IPS DF 19.7 (cell line): Measurements from ENCODE around the gene SMYD3.
"Not testable (repeated sequence)": the region's sequence is repeated elsewhere in the genome, so short reads cannot be mapped to it uniquely, and the experiment has no call there.

Source experiments
- DNase-seq: peaks from one replicate; pipeline ENCODE4 v3.0.0-alpha.2; 2013; ENCODE audit warnings: low read depth, low spot score

Gene SMYD3

DNA sequence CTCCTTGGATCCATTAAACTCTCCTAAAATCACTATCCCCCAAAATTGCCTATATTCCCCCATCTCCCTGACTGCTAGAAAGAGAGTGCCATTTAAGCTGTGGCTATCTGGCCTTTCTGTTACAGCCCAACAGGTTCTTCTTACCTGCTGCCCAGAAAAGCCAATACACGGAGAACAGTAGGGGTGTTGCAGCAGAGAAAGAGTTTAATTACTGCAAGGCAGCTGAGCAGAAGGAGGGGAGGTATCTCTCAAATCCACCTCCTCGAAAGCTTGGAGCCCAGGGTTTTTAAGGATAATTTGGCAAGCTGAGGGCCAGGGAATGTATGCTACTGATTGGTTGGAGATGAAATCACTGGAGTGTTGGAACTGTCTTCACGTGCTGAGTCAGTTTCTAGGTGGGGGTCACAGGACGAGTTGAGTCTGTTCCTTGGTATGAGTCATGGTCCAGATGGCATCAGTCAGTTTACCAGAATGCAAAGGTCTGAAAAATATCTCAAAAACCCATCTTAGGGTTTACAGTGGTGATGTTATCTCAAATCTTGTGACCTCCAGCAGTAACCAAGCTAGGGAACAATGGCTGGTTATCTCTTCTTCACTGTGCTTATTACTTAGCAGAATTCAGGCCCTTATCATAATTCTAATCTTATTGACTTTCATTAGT lies 89.8 kb downstream of the SMYD3 start:
- no peak for DNase-seq

DNA sequence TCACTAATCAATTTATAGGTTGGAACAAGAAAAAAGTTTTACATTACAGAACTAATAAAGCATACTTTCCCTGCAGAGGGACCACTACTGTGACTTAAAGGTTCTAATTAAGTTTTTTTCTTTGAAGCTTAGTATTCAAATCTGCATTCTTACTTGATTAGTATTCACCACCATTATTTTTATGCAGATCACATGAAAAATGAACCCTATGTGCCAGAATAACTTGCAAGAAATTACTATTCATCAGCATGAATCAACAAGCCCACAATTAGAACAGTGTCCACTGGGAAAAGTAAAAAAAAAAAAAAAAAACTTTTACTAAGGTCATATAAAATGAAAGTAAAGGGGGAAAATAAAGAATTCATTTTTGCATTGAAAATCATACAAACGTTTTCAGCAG lies 90.8 kb downstream of the SMYD3 start:
- no peak for DNase-seq

DNA sequence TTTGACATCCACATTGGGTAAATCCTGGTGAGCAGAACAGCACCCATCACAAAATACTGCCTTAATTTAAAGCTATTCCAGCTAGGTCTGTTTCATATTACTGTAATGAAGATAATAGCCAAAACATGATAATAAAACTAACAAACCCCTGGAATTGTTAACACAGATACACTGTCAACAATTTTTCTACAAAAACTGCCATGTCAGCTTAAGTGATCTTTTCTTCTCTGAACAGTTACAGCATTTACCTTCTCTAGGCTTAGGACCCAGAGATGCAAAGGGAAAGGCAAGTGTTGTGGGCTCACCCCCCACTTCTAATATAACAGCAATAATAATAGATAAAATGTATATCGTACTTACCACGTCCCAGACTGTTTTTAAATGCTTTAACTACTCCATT lies 92.1 kb downstream of the SMYD3 start:
- DNase-seq, result no peak

DNA sequence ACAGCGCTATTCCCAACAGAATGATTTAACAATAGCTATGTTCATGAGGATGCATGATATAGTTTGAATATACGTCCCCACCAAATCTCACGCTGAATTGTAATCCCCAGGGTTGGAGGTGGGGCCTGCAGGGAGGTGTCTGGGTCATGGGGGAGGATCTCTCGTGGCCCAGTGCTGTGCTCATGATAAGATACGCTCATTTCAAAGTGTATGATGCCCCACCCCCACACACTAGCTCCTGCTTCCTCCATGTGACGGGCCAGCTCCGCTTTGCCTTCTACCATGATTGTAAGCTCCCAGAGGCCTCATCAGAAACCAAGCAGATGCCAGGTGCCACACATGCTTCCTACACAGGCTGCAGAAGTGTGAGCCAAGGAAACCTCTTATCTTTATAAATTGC lies 93.6 kb downstream of the SMYD3 start:
- DNase-seq, result no peak

DNA sequence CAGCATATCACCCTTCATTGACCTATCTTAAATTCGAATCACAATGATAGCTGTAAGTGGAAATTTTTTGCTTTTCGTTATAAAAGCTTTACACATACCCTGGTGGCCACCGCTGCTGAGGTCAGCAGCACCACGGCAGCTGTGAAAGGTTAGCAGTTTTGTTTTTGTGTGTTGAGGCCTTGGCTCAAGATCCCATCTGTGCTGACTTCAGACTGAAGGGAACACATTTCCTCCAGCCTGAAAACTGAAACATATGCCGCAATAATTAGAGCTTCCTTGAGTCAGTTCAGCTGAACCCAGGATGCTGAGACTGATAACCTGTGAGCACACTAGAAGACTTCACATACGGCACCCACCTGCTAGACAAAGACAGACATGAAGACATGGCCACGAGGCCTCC lies 103.0 kb downstream of the SMYD3 start:
- DNase-seq, result no peak

DNA sequence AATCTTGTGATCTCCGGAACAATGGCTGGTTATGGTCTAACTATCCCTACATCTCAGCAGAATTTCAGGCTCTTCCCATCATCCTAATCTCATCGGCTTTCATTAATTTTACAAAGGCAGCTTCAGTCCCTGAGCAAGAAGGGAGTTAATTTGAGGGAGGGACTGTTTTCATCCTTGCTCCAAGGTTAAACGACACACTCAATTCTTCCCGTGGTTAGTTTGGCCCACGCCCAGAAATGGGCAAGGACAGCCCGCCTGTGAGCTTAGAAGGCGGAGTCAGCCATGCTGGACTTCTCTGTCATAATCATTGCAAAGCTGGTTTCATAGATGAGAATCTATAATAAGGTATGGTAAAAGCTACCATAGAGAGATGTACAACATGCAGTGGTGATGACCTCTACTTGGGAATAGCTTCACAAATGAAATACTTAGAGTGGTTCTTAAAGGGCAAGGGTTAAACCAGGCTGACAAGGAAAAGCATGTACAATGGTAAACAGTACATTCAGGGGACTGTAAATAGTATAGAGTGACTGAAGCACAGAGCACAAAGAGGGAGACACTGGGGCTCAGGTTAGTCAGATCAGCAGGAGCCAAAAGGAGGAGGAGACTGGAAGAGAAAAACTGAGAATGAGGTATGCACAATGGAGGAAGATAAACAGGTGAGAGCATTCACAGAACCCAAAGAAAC lies 108.8 kb downstream of the SMYD3 start:
- DNase-seq, result no peak

DNA sequence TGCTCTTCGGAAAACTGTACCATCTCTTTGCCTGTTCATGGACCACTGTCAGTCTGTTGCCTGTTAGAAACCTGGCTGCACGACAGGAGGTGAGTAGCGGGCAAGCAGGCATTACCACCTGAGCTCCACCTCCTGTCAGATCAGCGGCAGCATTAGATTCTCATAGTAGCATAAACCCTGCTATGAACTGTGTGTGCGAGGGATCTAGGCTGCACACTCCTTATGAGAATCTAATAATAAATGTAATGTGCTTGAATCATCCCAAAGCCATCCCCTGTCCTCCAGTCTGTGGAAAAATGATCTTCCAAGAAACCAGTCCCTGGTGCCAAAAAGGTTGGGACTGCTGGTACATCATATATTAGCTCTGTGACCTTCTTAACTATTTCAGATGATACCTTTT lies 110.0 kb downstream of the SMYD3 start:
- no peak for DNase-seq

DNA sequence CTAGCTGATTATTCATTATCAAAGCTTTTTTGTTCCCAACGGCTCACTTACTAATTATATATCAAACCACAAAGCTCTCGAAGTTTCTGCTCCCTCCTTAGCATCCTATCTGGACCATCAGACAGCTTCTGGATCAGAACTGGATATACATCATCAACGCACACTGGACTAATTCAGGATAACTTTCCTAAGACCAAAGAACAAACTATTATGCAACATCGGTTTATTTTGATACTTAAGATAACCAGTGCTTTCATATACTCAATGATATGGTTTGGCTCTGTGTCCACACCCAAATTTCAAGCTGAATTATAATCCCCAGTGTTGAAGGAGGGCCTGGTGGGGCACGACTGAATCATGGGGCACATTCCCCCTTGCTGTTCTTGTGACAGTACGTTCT lies 110.8 kb downstream of the SMYD3 start:
- no peak for DNase-seq

DNA sequence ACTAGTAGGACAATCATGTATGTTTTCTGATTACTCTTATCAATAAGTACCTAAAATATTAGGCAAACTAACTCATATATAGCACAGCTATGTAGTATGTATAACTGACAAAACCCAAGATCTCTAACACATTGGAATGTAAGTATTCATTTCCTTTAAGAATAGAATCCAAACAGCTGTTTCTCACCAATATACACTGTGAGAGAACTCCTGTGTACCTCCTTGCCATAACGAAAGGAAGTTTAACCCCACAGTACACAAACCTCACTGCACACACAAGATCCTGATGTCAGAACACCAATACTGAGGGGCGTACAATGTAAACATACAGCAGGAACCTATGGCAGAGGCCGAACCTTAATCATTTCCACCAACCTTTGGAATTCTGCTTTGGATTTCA lies 113.0 kb downstream of the SMYD3 start:
- no peak for DNase-seq

DNA sequence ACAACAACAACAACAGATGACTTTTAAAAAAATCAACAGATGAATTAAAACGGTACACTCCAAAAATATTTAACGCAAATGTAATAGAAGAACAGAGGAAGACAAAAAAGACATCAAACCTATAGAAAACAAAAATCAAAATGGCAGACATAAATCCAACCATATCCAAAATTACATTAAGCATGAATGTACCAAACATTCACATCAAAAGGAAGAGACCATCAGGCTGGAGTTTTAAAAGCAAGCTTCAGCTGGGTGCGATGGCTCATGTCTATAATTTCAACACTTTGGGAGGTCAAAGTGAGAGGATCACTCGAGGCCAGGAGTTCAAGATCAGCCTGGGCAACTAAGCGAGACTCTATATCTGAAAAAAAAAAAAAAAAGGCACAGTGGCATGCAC lies 116.2 kb downstream of the SMYD3 start:
- no peak for DNase-seq

DNA sequence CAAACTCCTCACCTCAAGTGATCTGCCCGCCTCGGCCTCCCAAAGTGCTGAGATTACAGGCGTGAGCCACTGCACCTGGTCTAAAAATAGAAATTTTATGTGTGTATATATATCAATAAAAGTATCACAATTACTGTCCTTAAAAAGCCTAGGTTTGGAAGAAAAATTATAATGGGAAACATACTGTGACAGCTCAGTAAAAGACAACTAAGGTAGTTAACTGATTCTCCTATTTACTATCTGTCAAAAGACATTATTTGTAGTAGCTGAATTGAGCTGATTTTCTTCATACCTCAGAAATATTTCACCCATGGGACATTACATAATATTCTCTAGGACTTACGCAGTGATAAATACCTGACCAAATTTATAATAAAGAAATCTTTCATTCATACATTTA lies 122.5 kb downstream of the SMYD3 start:
- DNase-seq, result no peak

DNA sequence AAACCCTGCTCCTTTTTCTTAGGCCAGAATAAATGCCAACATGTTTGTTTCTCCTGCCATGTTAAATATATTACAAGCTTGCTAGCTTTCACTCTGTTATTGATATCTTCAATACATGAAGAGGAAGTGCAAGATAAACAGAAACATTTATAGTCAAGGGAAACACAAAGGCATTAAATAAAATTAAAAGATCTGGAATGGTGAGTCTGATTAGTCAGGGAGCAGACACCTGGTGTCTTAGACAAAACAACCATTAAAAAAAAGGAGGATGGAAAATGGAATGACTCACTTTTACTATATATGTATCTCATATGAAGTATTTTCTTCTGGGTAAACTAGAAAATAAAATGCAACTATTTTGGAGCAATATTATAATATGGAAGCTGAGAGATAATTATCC lies 123.3 kb downstream of the SMYD3 start:
- no peak for DNase-seq

DNA sequence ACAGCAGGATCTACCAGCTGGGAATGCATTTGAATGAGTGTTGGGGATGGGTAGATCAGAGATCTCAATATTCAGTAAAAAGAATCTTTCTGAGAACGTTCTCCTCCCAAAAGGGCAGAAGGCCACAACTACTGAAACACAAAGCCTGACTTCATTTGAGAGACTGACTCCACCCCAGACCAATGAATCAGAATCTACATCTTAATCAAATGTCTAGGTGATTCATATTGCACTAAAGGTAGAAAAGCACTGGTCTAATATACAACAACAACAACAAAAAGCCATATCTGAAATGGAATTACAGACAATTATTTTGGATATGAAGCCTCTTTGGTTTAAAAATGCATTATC lies 123.9 kb downstream of the SMYD3 start:
- DNase-seq, result no peak

DNA sequence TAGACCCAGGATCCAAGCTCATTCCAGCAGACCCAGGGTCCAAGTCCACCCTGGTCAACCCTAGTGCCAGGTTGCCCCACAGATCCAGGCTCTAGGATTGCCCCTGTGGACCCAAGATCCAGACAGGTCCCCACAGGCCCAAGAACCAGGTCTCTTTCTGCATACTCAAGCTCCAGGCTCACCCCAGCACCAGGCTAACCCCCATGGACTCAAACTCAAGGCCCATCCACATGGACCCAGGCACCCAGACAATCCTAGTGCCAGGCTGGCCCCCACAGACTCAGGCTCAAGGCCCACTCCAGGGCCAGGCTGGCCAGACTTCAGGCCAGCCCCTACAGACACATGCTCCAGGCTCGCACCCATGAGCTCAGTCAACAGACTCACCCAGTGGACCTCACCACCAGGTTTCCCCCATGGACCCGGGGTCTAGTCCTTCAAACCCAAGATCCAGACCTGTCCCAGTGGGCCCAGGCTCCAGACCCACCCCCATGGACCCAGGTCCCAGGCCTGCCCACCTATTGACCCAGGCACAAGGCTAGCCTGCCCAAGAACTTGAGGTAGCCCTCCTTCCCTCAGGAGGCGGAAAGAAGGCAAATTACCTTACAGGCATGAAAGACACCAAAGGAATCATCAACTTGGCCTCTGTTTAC lies 124.4 kb downstream of the SMYD3 start:
- no peak for DNase-seq

DNA sequence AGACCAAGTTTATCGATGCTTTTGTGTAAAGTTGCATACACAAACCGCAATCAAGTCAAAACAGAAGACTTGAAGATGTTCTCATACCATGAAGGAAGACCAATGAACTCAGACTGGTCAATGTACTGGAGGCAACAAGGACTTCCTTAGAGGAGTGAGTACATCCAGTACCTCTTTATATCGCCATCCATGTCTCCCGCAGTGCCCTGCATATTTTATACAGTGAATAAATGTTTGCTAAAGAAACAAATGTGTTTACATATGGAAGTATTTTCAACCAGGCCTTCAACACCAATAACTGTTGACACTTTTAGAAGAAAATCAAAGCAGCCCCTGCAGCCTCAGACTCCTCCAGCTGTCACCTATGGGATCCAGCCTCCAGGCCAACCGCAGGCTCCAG lies 125.6 kb downstream of the SMYD3 start:
- DNase-seq, result no peak

DNA sequence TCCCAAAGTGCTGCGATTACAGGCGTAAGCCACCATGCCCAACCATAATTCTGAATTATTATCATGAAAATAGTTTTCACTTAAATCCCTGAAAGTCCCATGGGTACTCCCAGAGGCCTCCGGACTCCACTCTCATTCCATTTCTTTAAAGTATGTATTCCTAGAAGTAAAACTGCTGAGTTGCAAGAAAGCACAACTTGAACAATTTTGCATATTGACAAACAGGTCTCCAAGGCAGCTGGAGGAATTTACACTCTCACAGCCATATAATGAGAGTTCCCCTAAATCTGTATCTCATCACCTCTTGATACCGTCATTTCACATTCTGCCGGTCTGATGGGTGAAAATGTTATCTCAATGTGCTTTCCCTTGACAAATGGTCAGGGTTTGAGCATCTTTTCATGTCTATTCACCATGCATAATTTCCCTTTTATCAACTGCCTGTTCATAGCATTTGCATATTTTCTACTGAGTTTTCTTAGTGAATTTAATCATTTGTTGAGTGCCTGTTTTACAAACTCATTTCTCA lies 129.4 kb downstream of the SMYD3 start:
- DNase-seq, result no peak

DNA sequence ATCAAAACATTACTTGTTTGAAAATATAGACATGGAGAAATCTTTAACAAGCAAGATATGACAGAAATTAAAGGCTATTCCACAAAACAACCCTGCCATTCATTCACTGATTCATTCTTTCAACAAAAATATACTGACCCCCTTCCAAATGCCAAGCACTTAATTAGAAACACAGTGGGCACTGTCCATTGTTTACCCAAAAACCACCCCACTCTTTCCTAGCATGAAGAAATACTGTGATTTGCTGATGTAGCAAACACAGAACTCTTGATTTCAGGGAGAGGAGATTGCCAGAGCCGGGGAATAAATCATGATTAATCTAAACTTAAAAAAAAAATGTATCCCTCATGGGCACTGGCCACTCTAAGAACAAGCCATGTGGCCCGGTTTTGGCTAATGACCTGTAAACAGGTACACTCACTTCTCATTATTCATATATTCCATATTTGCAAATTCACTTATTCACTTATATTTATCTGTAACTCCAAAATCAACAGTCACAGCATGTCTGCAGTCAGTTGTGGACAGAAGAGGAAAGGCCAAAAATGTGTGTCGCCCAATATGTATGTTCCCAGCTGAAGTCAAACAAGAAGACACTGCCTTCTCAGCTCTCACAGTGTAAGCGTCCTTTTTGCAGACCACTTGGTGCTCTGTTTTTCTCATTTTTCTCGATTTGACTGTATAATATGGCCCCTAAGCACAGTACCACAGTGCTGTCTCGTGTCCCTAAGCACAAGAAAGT lies 133.1 kb downstream of the SMYD3 start:
- no peak for DNase-seq

DNA sequence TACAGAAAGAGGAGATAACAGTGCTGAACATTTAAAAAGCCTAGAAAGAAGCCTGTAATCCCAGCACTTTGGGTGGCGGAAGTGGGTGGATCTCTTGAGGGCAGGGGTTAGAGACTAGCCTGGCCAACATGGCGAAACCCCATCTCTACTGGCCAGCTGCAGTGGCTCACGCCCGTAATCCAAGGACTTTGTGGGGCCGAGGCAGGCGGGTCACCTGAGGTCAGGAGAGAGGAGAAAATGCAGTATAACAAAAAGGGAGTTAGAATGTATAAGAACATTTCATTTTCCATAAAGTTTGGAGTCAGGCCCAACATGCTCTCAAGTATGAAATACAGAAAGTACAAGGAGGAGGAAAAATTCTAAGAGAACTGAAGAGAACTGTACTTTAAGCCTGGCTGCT lies 134.5 kb downstream of the SMYD3 start:
- no peak for DNase-seq

DNA sequence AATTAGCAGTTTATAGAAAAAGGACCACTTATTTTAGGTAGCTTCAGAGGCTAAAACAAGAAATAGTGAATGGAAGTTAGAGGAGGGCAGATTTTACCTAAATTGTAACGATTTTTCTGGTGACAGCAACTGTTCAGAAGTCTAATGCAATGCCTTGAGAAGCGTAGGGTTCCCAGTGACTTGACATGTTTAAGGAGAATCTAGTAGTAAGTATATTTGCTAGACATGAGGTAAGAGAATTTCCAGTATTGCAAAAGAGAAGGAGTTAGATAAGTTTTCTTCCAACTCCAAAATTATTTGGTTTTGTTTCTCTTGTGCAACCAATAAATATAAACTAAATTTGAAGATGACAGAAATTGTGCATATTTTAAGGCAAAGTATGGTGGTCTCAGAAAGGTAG lies 140.0 kb downstream of the SMYD3 start:
- no peak for DNase-seq

DNA sequence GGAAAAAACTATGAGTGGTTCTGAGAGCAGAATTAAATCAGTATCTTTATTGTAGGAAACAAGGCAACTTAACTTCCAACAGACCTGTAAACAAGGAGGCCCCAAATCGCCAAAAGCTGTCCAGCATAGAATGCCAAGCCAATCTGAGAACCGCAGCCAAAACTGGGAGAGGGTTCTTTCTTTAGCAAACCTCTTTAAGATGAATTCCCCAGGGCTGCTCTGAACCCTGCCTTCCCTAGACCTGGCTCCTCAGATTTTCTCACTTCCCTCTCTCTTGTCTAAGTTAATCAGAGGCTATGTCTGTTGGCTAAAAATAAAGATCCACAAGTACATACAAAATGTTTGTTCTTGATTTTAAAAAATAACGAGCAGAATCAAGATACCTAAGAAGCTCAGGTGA lies 141.4 kb downstream of the SMYD3 start:
- DNase-seq, result no peak

DNA sequence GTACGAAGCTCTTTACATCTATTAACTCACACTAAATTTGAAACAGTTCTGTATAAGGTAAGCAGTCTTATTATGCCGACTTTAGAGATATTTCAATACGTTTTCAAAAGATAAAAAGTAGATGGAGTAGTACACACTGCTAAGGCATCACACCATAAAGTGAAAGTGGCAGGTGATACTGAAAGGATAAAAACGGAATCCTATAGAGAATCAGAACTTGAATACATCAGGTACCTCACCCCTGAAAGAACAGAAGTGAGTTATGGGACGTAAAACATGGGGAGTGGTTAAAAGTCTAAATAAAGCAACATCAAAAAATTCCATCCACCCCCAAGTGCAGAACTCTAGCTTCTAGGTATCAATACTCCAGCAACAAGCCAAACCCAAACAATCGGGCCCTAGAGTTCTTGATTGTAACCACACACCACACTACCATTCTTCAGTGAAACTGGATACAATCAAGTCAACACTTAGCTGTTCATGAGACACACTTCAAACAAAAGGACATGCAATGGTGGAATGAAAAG lies 142.6 kb downstream of the SMYD3 start:
- DNase-seq, result no peak

DNA sequence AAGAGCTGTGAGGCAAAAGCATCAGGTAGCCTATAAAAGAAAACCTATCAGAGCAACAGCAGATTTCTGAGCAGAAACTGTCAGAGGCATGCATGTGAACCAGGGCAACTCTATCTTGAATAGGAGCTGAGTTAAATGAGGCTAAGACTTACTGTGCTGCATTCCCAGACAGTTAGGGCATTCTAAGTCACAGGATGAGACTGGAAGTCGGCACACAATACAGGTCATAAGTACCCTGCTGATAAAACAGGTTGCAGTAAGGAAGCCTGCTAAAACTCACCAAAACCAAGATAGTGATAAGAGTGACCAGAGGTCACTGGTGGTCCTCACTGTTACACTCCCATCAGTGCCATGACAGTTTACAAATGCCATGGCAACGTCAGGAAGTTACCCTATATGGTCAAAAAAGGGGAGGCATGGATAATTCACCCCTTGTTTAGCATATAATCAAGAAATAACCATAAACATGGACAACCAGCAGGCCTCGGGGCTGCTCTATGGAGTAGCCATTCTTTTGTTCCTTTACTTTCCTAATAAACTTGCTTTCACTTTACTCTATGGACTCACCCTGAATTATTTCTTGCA lies 150.0 kb downstream of the SMYD3 start:
- not testable (repeated sequence) for DNase-seq
